ENCODE results near the gene SORCS2.

DNA sequence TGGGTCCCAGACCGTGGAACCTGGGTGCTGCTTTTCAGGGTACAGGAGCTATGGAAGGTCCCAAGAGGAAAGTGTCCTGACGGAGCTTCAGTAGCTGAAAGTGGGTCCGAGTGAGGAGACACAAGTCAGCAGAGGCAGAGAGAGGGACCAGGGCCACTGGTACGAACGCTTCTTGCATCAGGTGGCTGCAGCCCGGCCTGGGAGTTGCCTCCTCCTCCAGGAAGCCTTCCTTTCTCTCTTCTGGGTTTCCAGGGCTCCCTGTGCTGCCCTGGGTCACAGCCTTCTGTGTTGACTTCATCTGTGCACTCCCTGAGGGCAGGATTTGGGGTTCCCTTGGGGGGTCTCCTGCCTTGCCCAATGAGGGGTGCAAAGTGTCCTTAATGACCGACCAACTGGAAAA, 94.5 kb downstream of the SORCS2 start:
- TF ChIP-seq, protein P1, sequence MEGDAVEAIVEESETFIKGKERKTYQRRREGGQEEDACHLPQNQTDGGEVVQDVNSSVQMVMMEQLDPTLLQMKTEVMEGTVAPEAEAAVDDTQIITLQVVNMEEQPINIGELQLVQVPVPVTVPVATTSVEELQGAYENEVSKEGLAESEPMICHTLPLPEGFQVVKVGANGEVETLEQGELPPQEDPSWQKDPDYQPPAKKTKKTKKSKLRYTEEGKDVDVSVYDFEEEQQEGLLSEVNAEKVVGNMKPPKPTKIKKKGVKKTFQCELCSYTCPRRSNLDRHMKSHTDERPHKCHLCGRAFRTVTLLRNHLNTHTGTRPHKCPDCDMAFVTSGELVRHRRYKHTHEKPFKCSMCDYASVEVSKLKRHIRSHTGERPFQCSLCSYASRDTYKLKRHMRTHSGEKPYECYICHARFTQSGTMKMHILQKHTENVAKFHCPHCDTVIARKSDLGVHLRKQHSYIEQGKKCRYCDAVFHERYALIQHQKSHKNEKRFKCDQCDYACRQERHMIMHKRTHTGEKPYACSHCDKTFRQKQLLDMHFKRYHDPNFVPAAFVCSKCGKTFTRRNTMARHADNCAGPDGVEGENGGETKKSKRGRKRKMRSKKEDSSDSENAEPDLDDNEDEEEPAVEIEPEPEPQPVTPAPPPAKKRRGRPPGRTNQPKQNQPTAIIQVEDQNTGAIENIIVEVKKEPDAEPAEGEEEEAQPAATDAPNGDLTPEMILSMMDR (IDR thresholded peaks at IDR 0.05): no peak
- TF ChIP-seq, protein P2, sequence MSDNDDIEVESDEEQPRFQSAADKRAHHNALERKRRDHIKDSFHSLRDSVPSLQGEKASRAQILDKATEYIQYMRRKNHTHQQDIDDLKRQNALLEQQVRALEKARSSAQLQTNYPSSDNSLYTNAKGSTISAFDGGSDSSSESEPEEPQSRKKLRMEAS (IDR thresholded peaks at IDR 0.05; ENCODE audit: low read depth): no peak
- TF ChIP-seq RAD21 (IDR thresholded peaks at IDR 0.05; ENCODE audit: low read length) (no peak), RFX5 (IDR thresholded peaks at IDR 0.05; ENCODE audit: low read length) (no peak), POLR2AphosphoS5 (IDR thresholded peaks at IDR 0.05; ENCODE audit: low read depth, low read length) (no peak), NRF1 (IDR thresholded peaks at IDR 0.05; ENCODE audit: low read depth, low read length) (no peak), EP300 (IDR thresholded peaks at IDR 0.05; ENCODE audit: borderline replicate concordance in 1 of 2, low read depth in 1 of 2, low read length in 1 of 2) (no peak), SMC3 (IDR thresholded peaks at IDR 0.05; ENCODE audit: low read depth, low read length) (no peak)

All from SK-N-SH (cell line).